B cell (primary cell): ENCODE measurements around the gene ZNF157. TPM values are rescaled to one million over a fixed set of nuclear protein-coding genes. Genes with fewer than 3 reads are reported as not detected.

ENCODE experiments used
- ATAC-seq: fragments of 200-7000 bp; cut with Tn5 transposase; one replicate; pipeline ENCODE4 v1.10.0; 2021; ENCODE audit warnings: low read depth, mild to moderate bottlenecking, moderate number of reproducible peaks, moderate library complexity
- CTCF ChIA-PET: fragments of 350-600 bp; sonication (Branson Sonifier 250); formaldehyde crosslinking; loops from one replicate; lab custom pipeline; 2021; ENCODE audit warnings: antibody characterized with exemption, inconsistent platforms; lab: Charles Lee
- POLR2A ChIA-PET: fragments of 350-600 bp; sonication (Branson Sonifier 250); formaldehyde crosslinking; loops from one replicate; lab custom pipeline; 2021; ENCODE audit warnings: antibody characterized with exemption; lab: Charles Lee
- DNase-seq: peaks from one replicate; pipeline ENCODE4 v3.0.0; 2013
- H2AFZ ChIP-seq: 2 replicates; pipeline ENCODE4 v1.6.1; 2012; ENCODE audit warnings: mild to moderate bottlenecking, low read depth, low read length; ENCODE audit not compliant: insufficient read depth, poor library complexity, severe bottlenecking
- H3K27ac ChIP-seq, 2 donors: 1 replicate in 1 of 2; 2 replicates in 1 of 2; pipeline ENCODE4 v1.5.1; 2012 to 2013; ENCODE audit warnings: low read length in 2 of 2, mild to moderate bottlenecking in 2 of 2, moderate library complexity in 1 of 2
- H3K27me3 ChIP-seq, 4 experiments: fragments of 200-600 bp in 1 of 4; sonication (generic) in 1 of 4; replicated peaks in 1 of 4; 1 replicate in 2 of 4; 2 replicates in 2 of 4; pipeline versions ENCODE4 v1.6.1 to v1.7.0; 2013 to 2016; ENCODE audit warnings: low read length in 3 of 4, mild to moderate bottlenecking in 2 of 4, mixed read lengths in 1 of 4, moderate library complexity in 1 of 4; ENCODE audit not compliant: insufficient read depth in 4 of 4, control insufficient read depth in 3 of 4; ENCODE audit errors: control extremely low read depth in 1 of 4
- H3K36me3 ChIP-seq, 2 experiments: replicated peaks in 1 of 2; 1 replicate in 1 of 2; 2 replicates in 1 of 2; pipeline versions ENCODE4 v1.6.1 to v1.7.1; 2013; ENCODE audit warnings: low read length in 1 of 2; ENCODE audit not compliant: insufficient read depth in 2 of 2, control insufficient read depth in 1 of 2; ENCODE audit errors: control extremely low read depth in 1 of 2, extremely low read depth in 1 of 2
- H3K4me1 ChIP-seq, 2 donors: fragments of 200-600 bp in 1 of 2; sonication (generic) in 1 of 2; 1 replicate in 1 of 2; 2 replicates in 1 of 2; pipeline versions ENCODE4 v1.5.1 to v1.6.1; 2013 to 2017; ENCODE audit warnings: low read length in 2 of 2; ENCODE audit not compliant: control insufficient read depth in 2 of 2, insufficient read depth in 2 of 2
- H3K4me2 ChIP-seq: replicated peaks from 2 replicates; pipeline ENCODE3; 2012; ENCODE audit warnings: mild to moderate bottlenecking, low read depth, low read length; ENCODE audit not compliant: poor library complexity, severe bottlenecking
- H3K4me3 ChIP-seq, 5 experiments: fragments of 200-600 bp in 1 of 5; sonication (generic) in 1 of 5; 1 replicate in 3 of 5; 2 replicates in 2 of 5; pipeline versions ENCODE4 v1.5.1 to v1.7.0; 2011 to 2016; ENCODE audit warnings: low read length in 4 of 5, mild to moderate bottlenecking in 4 of 5, low read depth in 2 of 5, control low read depth in 1 of 5, moderate library complexity in 1 of 5; ENCODE audit not compliant: insufficient read depth in 1 of 5; ENCODE audit errors: control extremely low read depth in 1 of 5, extremely low read depth in 1 of 5
- H3K79me2 ChIP-seq: fragments of 200-600 bp; sonication (generic); one replicate; pipeline ENCODE4 v1.6.0; 2016; ENCODE audit warnings: low read length; ENCODE audit not compliant: control insufficient read depth, insufficient read depth
- H3K9ac ChIP-seq: fragments of 200-600 bp; sonication (generic); 2 replicates; pipeline ENCODE4 v1.6.1; 2017; ENCODE audit warnings: mild to moderate bottlenecking, low read length, moderate library complexity
- H3K9me3 ChIP-seq, 3 donors: one replicate each; pipeline versions ENCODE4 v1.6.1 to v1.7.1; 2013; ENCODE audit warnings: low read length in 2 of 3; ENCODE audit not compliant: control insufficient read depth in 2 of 3, insufficient read depth in 1 of 3; ENCODE audit errors: control extremely low read depth in 1 of 3
- H4K20me1 ChIP-seq: 2 replicates; pipeline ENCODE4 v1.6.0; 2012; ENCODE audit warnings: mild to moderate bottlenecking, low read length; ENCODE audit not compliant: insufficient read depth, control insufficient read depth, poor library complexity, severe bottlenecking
- H3K27ac Mint-ChIP-seq: one replicate; pipeline ENCODE4 v1.8.0; 2021; ENCODE audit warnings: mixed read lengths
- H3K27me3 Mint-ChIP-seq: one replicate; pipeline ENCODE4 v1.8.0; 2021; ENCODE audit warnings: mixed read lengths
- H3K4me1 Mint-ChIP-seq: one replicate; pipeline ENCODE4 v1.8.0; 2021; ENCODE audit warnings: mixed read lengths
- H3K4me3 Mint-ChIP-seq: one replicate; pipeline ENCODE4 v1.8.0; 2021; ENCODE audit warnings: mixed read lengths
- H3K9me3 Mint-ChIP-seq: one replicate; pipeline ENCODE4 v1.8.0; 2022; ENCODE audit warnings: mixed read lengths; ENCODE audit not compliant: insufficient read depth
- EZH2 ChIP-seq: IDR thresholded peaks from 2 replicates; pipeline ENCODE4 v1.6.1; 2012; ENCODE audit warnings: borderline replicate concordance, low read depth, mild to moderate bottlenecking, moderate library complexity, low read length; ENCODE audit not compliant: insufficient read depth, poor library complexity, severe bottlenecking
- WGBS: methylation state at CpG from one replicate; pipeline ENCODE4 v1.1.5; 2013; ENCODE audit warnings: missing lambda C conversion rate; ENCODE audit not compliant: insufficient coverage; 5-methylcytosine and 5-hydroxymethylcytosine counted together
- intact Hi-C: fragments of 100-400 bp; cut with micrococcal nuclease; formaldehyde crosslinking; loops from one replicate; pipeline ENCODE4 v1.10.0; 2022
- polyA plus RNA-seq: library from polyadenylated mRNA; depleted of rRNA; stranded (reverse); fragments of >200 nt; gene quantifications from 2 replicates; pipeline ENCODE4 v1.2.3, GENCODE V29; 2012
- total RNA-seq, 2 donors: library from RNA; stranded (reverse); fragments of 120-200 nt in 1 of 2; gene quantifications; 1 replicate in 1 of 2; 2 replicates in 1 of 2; pipeline versions ENCODE4 v1.2.3 to v1.2.4, GENCODE V29; 2013 to 2022
- TF ChIP-seq, protein P1 (sequence below): fragments of 200-600 bp; IDR thresholded peaks from one replicate; pipeline ENCODE4 v1.8.0; 2022; ENCODE audit warnings: antibody characterized with exemption, mild to moderate bottlenecking

The ZNF157 gene
- total and polyA plus RNA-seq, 2 donors (not counting 1 experiment from before 2014, with no cell fraction given): 0.28 to 0.99 TPM

DNA sequence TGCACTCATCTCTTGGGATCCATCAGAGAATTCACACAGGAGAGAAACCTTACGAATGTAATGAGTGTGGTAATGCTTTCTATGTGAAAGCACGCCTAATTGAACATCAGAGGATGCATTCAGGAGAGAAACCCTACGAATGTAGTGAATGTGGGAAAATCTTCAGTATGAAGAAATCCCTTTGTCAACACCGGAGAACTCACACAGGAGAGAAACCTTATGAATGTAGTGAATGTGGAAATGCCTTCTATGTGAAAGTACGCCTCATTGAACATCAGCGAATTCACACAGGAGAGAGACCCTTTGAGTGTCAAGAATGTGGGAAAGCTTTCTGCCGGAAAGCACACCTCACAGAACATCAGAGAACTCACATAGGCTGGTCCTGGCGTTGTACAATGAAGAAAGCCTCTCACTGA lies 42.8 kb downstream of the ZNF157 start:
- WGBS: 91% methylated on average over 4 of the region's 8 CpGs
- Histone ChIP-seq H3K27ac (no peak overlapping the region), H3K79me2 (no peaks in the 10 kb centered on the region), H3K4me3 (no peak overlapping the region), H3K4me1 (no peaks in the 10 kb centered on the region), H3K9me3 (peaks cover 2 to 33% (median 18%) of the 10 kb centered on the region in 3 donors), H3K27me3 (no peaks in the 10 kb centered on the region), H3K4me2 (no peak overlapping the region), H3K36me3 (no peaks in the 10 kb centered on the region), H2AFZ (no peak overlapping the region), H4K20me1 (no peaks in the 10 kb centered on the region), H3K9ac (no peak overlapping the region)
- ChIA-PET POLR2A (no interaction called here), CTCF (no interaction called here)
- TF ChIP-seq, protein P1, sequence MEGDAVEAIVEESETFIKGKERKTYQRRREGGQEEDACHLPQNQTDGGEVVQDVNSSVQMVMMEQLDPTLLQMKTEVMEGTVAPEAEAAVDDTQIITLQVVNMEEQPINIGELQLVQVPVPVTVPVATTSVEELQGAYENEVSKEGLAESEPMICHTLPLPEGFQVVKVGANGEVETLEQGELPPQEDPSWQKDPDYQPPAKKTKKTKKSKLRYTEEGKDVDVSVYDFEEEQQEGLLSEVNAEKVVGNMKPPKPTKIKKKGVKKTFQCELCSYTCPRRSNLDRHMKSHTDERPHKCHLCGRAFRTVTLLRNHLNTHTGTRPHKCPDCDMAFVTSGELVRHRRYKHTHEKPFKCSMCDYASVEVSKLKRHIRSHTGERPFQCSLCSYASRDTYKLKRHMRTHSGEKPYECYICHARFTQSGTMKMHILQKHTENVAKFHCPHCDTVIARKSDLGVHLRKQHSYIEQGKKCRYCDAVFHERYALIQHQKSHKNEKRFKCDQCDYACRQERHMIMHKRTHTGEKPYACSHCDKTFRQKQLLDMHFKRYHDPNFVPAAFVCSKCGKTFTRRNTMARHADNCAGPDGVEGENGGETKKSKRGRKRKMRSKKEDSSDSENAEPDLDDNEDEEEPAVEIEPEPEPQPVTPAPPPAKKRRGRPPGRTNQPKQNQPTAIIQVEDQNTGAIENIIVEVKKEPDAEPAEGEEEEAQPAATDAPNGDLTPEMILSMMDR: no peak
- TF ChIP-seq EZH2: no peak
- Mint-ChIP-seq H3K9me3 (peaks cover 5% of the 10 kb centered on the region), H3K27me3 (no peaks in the 10 kb centered on the region), H3K4me3 (no peak overlapping the region), H3K27ac (no peak overlapping the region), H3K4me1 (no peaks in the 10 kb centered on the region)
- intact Hi-C loops: no loop called here
- ATAC-seq (no peak), DNase-seq (no peak)

DNA sequence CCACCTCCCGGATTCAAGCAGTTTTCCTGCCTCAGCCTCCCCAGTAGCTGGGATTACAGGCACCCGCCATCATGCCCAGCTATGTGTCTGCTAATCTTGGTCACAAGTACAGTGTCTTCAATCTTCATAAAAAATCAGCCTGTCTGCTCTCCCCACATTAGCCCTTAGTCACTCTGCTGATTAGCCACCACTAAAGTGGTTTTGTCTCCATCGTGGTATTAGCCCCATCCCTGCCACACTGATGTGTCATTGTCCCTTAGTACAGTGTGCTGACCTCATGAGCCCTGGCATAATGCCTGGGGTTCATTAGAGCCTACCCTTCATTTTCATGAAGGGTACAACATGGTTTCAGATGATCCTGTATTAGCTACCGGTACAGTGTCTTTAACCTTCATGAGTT lies 49.9 kb downstream of the ZNF157 start:
- no peaks in the 10 kb centered on the region for H3K27me3 ChIP-seq
- H3K9me3 Mint-ChIP-seq: no peaks in the 10 kb centered on the region
- H3K36me3 ChIP-seq: no peaks in the 10 kb centered on the region
- H4K20me1 ChIP-seq: no peaks in the 10 kb centered on the region
- no peak overlapping the region for H3K4me2 ChIP-seq
- no peak overlapping the region for H3K4me3 Mint-ChIP-seq
- no peak for ATAC-seq
- peak; percentile 5 for DNase-seq
- WGBS: 44% methylated on average over 1 of the region's 4 CpGs
- ChIA-PET POLR2A (no interaction called here), CTCF (no interaction called here)
- peak overlapping the region; percentile 29 to 63 for H3K27ac ChIP-seq
- no peaks in the 10 kb centered on the region for H3K79me2 ChIP-seq
- H3K9ac ChIP-seq: no peak overlapping the region
- H3K27ac Mint-ChIP-seq: no peak overlapping the region
- peaks cover 0 to 3% (median 0%) of the 10 kb centered on the region in 3 donors for H3K9me3 ChIP-seq
- H3K4me1 Mint-ChIP-seq: peaks cover 17% of the 10 kb centered on the region
- H2AFZ ChIP-seq: no peak overlapping the region
- TF ChIP-seq EZH2: no peak
- TF ChIP-seq, protein P1: no peak
- H3K27me3 Mint-ChIP-seq: no peaks in the 10 kb centered on the region
- intact Hi-C loops: no loop called here
- no peak overlapping the region for H3K4me3 ChIP-seq
- H3K4me1 ChIP-seq: peaks cover 15 to 16% of the 10 kb centered on the region in 2 donors
